Measurements from ENCODE around the gene SGF29. TPM values are rescaled to one million over a fixed set of nuclear protein-coding genes. Genes with fewer than 3 reads are reported as not detected.
A peak's percentile ranks its signal among the peaks of the same experiment; 100 is the strongest.
"Not testable (repeated sequence)": the region's sequence is repeated elsewhere in the genome, so short reads cannot be mapped to it uniquely, and the experiment has no call there.

SGF29 gene
- total RNA-seq, 6 experiments from 2014 or later: 14.5 to 17.9 (median 15.4) TPM

GRCh38 chr16:28596115-28596630, 42.5 kb downstream of the SGF29 start:
- intact Hi-C loops (cut with DNase I): no loop called here
- 30% methylated on average over 2 of the region's 8 CpGs for WGBS (ENCODE audit: insufficient coverage, low coverage, low lambda C conversion rate, missing lambda C conversion rate)
- Histone ChIP-seq H3K27ac (peak overlapping the region; percentile 10 to 75 (median 54)), H3K9me3 (no peaks in the 10 kb centered on the region), H3K36me3 (peaks cover 0 to 13% (median 3%) of the 10 kb centered on the region in 4 donors), H3K4me3 (peak overlapping the region in 2 of 3 donors; percentile 46 to 50), H3K4me1 (peaks cover 0 to 20% (median 6%) of the 10 kb centered on the region in 4 donors), H3K27me3 (no peaks in the 10 kb centered on the region)
- DNase-seq (peak; percentile 53 to 91 (median 90)), ATAC-seq (peak; percentile 31 to 62 (median 46))
- TF ChIP-seq POLR2A (IDR thresholded peaks at IDR 0.05) (no peak), CTCF (IDR thresholded peaks at IDR 0.05) (no peak)

- DNase-seq (peak; percentile 74 to 89 (median 88)), ATAC-seq (peak; percentile 68 to 83 (median 78))
- intact Hi-C loops (cut with DNase I): no loop called here
- Histone ChIP-seq H3K27ac (peak within 1 kb of the TSS; percentile 10 to 75 (median 54)), H3K36me3 (peaks cover 0 to 6% (median 0%) of the 10 kb centered on the region in 4 donors), H3K4me1 (peaks cover 0 to 20% (median 6%) of the 10 kb centered on the region in 4 donors), H3K9me3 (no peaks in the 10 kb centered on the region), H3K27me3 (no peaks in the 10 kb centered on the region), H3K4me3 (peak within 1 kb of the TSS in 2 of 3 donors; percentile 46 to 50)
- TF ChIP-seq POLR2A (IDR thresholded peaks at IDR 0.05): no peak
- TF ChIP-seq CTCF (IDR thresholded peaks at IDR 0.05): no peak
- 13% methylated on average over 10 of the region's 11 CpGs for WGBS (ENCODE audit: insufficient coverage, low coverage, low lambda C conversion rate, missing lambda C conversion rate)
These were observed 43.3 kb downstream of the SGF29 start, which contains the start of gene SULT1A2 for GRCh38 chr16:28596840-28597691. Gene SULT1A2 (minus strand): TSS chr16:28597050. CDS start chr16:28595930, 1,120 bp downstream.

GRCh38 chr16:28597692-28598261, 44.1 kb downstream of the SGF29 start:
- no peaks in the 10 kb centered on the region for H3K9me3 ChIP-seq
- DNase-seq: peak in 1 of 3 donors; percentile 63
- no peaks in the 10 kb centered on the region for H3K36me3 ChIP-seq
- no peaks in the 10 kb centered on the region for H3K27me3 ChIP-seq
- TF ChIP-seq POLR2A (IDR thresholded peaks at IDR 0.05) (no peak), CTCF (IDR thresholded peaks at IDR 0.05) (peak in 2 of 4 donors; percentile 18 to 23)
- ATAC-seq: peak in 1 of 4 donors; percentile 21
- 15% methylated on average over 2 of the region's 9 CpGs for WGBS (ENCODE audit: insufficient coverage, low coverage, low lambda C conversion rate, missing lambda C conversion rate)
- peaks cover 0 to 20% (median 6%) of the 10 kb centered on the region in 4 donors for H3K4me1 ChIP-seq
- intact Hi-C loops (cut with DNase I): no loop called here
- H3K27ac ChIP-seq: peak overlapping the region in 2 of 3 donors; percentile 40 to 75
- no peak overlapping the region for H3K4me3 ChIP-seq

- H3K27me3 ChIP-seq; H3K4me3 ChIP-seq; H3K9me3 ChIP-seq; intact Hi-C loops (cut with DNase I); DNase-seq; H3K36me3 ChIP-seq; H3K27ac ChIP-seq: not testable (repeated sequence)
- H3K4me1 ChIP-seq: peaks cover 0 to 20% (median 6%) of the 10 kb centered on the region in 4 donors
- ATAC-seq: peak; percentile 41 to 71 (median 67)
- WGBS (ENCODE audit: insufficient coverage, low coverage, low lambda C conversion rate, missing lambda C conversion rate): no CpG with 5 or more reads among the region's 17 CpGs
These were observed 45.9 kb downstream of the SGF29 start for GRCh38 chr16:28599377-28600285.

DNA sequence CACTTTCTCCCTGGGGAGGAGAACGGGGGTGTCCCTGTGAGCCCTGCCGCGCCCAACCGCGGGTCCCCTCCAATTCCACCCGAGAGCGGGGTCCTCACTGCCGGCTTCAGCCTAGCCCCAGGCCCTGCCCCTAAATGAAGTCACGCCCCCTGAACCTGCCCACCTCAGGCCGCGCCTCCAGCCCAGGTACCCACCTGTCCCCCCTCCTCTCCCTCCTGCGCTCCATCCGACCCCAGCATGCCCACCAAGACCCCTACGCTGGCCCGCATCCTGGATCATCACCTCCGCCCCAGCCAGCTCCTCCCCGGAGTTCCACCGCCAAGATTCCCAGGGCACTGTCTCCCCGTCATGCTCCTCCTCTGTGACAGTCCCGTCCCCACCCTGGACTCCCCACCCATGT, 47.2 kb downstream of the SGF29 start:
- H3K27me3 ChIP-seq; H3K9me3 ChIP-seq; H3K27ac ChIP-seq; H3K4me3 ChIP-seq; DNase-seq; ATAC-seq; intact Hi-C loops (cut with DNase I): not testable (repeated sequence)
- peaks cover 0 to 12% (median 6%) of the 10 kb centered on the region in 4 donors for H3K36me3 ChIP-seq
- peaks cover 0 to 15% (median 6%) of the 10 kb centered on the region in 4 donors for H3K4me1 ChIP-seq
- WGBS (ENCODE audit: insufficient coverage, low coverage, low lambda C conversion rate, missing lambda C conversion rate): 66% methylated on average over 11 of the region's 20 CpGs

DNA sequence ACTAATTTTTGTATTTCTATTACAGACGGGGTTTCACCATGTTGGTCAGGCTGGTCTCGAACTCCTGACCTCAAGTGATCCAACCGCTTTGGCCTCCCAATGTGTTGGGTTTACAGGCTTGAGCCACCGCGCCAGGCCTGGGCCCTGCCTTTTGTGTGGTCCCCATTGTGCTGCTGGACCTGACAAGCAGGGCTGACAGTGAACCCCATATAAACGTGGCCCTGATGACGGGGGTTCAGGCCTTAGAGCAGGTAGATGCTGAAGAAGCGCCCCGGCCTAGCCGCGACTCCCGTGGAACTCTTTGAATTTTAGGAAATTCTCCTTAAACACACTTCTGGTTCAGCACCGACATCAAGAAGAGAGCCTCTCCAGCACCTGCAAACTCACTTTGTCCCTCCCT, 47.9 kb downstream of the SGF29 start:
- H3K4me1 ChIP-seq: peaks cover 0 to 15% (median 6%) of the 10 kb centered on the region in 4 donors
- ATAC-seq; H3K27ac ChIP-seq; H3K9me3 ChIP-seq; H3K27me3 ChIP-seq; intact Hi-C loops (cut with DNase I); H3K4me3 ChIP-seq: not testable (repeated sequence)
- H3K36me3 ChIP-seq: peaks cover 0 to 18% (median 8%) of the 10 kb centered on the region in 4 donors
- 90% methylated on average over 9 of the region's 13 CpGs for WGBS (ENCODE audit: insufficient coverage, low coverage, low lambda C conversion rate, missing lambda C conversion rate)
- DNase-seq: peak in 2 of 3 donors; percentile 42 to 43

GRCh38 chr16:28602062-28602461, 48.3 kb downstream of the SGF29 start:
- H3K4me3 ChIP-seq; H3K27me3 ChIP-seq; H3K27ac ChIP-seq; H3K9me3 ChIP-seq; ATAC-seq; intact Hi-C loops (cut with DNase I): not testable (repeated sequence)
- Histone ChIP-seq H3K4me1 (peaks cover 0 to 14% (median 6%) of the 10 kb centered on the region in 4 donors), H3K36me3 (peaks cover 0 to 21% (median 8%) of the 10 kb centered on the region in 4 donors)
- peak in 2 of 3 donors; percentile 10 to 17 for DNase-seq
- 62% methylated on average over 5 of the region's 10 CpGs for WGBS (ENCODE audit: insufficient coverage, low coverage, low lambda C conversion rate, missing lambda C conversion rate)
